ENCODE measurements around the gene SLC26A9. TPM values are rescaled to one million over a fixed set of nuclear protein-coding genes. Genes with fewer than 3 reads are reported as not detected.

SLC26A9 gene
- total and polyA plus RNA-seq, 2 of the 4 experiments (the other 2 are of a cell fraction) = not detected

DNA sequence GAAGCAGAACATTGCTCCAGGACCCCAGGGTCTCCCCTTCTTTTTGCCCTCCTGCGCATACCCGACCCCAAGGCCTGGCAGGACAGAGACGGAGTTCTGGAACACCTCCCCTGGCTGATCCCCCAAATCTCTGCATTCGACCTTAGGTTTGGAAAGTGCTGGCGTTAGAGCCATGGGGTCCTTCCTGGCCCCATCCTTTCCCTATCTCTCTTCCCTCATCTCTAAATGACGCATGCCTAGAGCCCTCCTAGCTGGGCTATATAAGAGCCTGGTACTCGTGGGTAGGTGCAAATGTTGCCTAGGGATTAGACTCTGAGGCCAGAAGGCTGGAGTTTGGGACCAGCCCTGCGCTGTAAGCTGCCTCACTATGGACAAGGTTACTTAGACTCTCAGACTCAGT is 16.6 kb downstream of the SLC26A9 start:
- 100% methylated on average over 1 of the region's 8 CpGs; no CpG with 5 or more reads in 1 of the 2 experiments for WGBS, 2 experiments (ENCODE audit: extremely low coverage in 2 of 2, insufficient read length in 1 of 2)
- H3K36me3 ChIP-seq (ENCODE audit: control insufficient read depth, insufficient read depth, low read length) = no peaks in the 10 kb centered on the region
- intact Hi-C loops (cut with micrococcal nuclease) = no loop called here

More for the DNA sequence above, 16.6 kb downstream of the SLC26A9 start:
- POLR2A ChIA-PET (ENCODE audit: unreplicated experiment) = no interaction called here
- H2BK20ac ChIP-seq (ENCODE audit: low read depth, low read length) = no peak overlapping the region
- no peak overlapping the region for H2AFZ ChIP-seq (replicated peaks; ENCODE audit: low read length, poor library complexity)
- no peak overlapping the region for H3K4me2 ChIP-seq (ENCODE audit: low read depth, low read length)
- H2AK5ac ChIP-seq (ENCODE audit: low read depth, low read length) = no peak overlapping the region
- dilution Hi-C loops (cut with HindIII; ENCODE audit: low sequenced_read_pairs, unreplicated experiment) (no loop called here), in situ Hi-C loops (cut with MboI; ENCODE audit: low sequenced_read_pairs) (loop anchor here (5.0 kb wide), 2 partner anchors 41 to 176 kb away; no protein-coding TSS in a partner anchor)
- CTCF ChIA-PET = no interaction called here
- no peak overlapping the region for H4K91ac ChIP-seq (ENCODE audit: insufficient read depth, low read depth, low read length)
- no peak overlapping the region for H3K27ac ChIP-seq (ENCODE audit: insufficient read depth, low read length)
- H3K18ac ChIP-seq (ENCODE audit: low read depth, low read length) = no peak overlapping the region
- H3K27me3 ChIP-seq (ENCODE audit: control insufficient read depth, insufficient read depth, low read length) = peaks cover 43% of the 10 kb centered on the region
- no peak overlapping the region for H3K56ac ChIP-seq (ENCODE audit: extremely low read depth, insufficient read depth, low read length)
- no peak overlapping the region for H3K14ac ChIP-seq (replicated peaks; ENCODE audit: low read depth, low read length)
- ATAC-seq (ENCODE audit: low read depth) = no peak
- TF ChIP-seq SMC3 (IDR thresholded peaks at IDR 0.05; ENCODE audit: low read depth, low read length) (no peak), MAZ (IDR thresholded peaks at IDR 0.05; ENCODE audit: borderline replicate concordance, low read depth, low read length) (no peak)
- TF ChIP-seq, protein P1, sequence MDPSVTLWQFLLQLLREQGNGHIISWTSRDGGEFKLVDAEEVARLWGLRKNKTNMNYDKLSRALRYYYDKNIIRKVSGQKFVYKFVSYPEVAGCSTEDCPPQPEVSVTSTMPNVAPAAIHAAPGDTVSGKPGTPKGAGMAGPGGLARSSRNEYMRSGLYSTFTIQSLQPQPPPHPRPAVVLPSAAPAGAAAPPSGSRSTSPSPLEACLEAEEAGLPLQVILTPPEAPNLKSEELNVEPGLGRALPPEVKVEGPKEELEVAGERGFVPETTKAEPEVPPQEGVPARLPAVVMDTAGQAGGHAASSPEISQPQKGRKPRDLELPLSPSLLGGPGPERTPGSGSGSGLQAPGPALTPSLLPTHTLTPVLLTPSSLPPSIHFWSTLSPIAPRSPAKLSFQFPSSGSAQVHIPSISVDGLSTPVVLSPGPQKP (IDR thresholded peaks at IDR 0.05; ENCODE audit: borderline replicate concordance, low read depth, low read length) = no peak
- TF ChIP-seq, protein P2, sequence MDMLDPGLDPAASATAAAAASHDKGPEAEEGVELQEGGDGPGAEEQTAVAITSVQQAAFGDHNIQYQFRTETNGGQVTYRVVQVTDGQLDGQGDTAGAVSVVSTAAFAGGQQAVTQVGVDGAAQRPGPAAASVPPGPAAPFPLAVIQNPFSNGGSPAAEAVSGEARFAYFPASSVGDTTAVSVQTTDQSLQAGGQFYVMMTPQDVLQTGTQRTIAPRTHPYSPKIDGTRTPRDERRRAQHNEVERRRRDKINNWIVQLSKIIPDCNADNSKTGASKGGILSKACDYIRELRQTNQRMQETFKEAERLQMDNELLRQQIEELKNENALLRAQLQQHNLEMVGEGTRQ (IDR thresholded peaks at IDR 0.05; ENCODE audit: low read depth, low read length) = no peak
- no peak overlapping the region for H2BK120ac ChIP-seq (ENCODE audit: low read depth, low read length)
- H4K20me1 ChIP-seq (ENCODE audit: insufficient read depth, low read length) = no peaks in the 10 kb centered on the region
- no peak overlapping the region for H4K5ac ChIP-seq (ENCODE audit: low read depth, low read length)
- no peaks in the 10 kb centered on the region for H3K9me3 ChIP-seq (ENCODE audit: control insufficient read depth, insufficient read depth, low read length)
- no peak overlapping the region for H3K4ac ChIP-seq (ENCODE audit: low read depth, low read length)
- no peaks in the 10 kb centered on the region; the same call in 1 of the 2 replicates for H3K9me1 ChIP-seq (ENCODE audit: insufficient read depth, low read length)
- no peak overlapping the region for H3K9ac ChIP-seq (ENCODE audit: low read depth, low read length)
- no peak overlapping the region for H2AK9ac ChIP-seq (replicated peaks; ENCODE audit: low read depth, low read length, poor library complexity)
- no peak overlapping the region for H4K8ac ChIP-seq (ENCODE audit: low read depth in 2 of 2, low read length in 2 of 2)
- H3K4me1 ChIP-seq (ENCODE audit: control insufficient read depth, insufficient read depth, low read length) = no peaks in the 10 kb centered on the region
- H2BK15ac ChIP-seq (ENCODE audit: low read depth, low read length) = no peak overlapping the region
- DNase-seq = no peak
- no peaks in the 10 kb centered on the region for H3K79me1 ChIP-seq (ENCODE audit: low read depth in 1 of 2, low read length in 2 of 2)
- no TSS peak for BruUV-seq (replicated peaks)
- no peak overlapping the region for H3K4me3 ChIP-seq (ENCODE audit: insufficient read depth, low read depth, low read length)
- H2BK5ac ChIP-seq (ENCODE audit: low read depth, low read length, poor library complexity, severe bottlenecking) = no peak overlapping the region
- H3K23ac ChIP-seq (ENCODE audit: low read depth, low read length) = no peak overlapping the region
